SK-N-SH treated with all-trans-retinoic acid at 6 μM for 48 hours (cell line): ENCODE data around the gene SENP5.

ENCODE experiments used
- ATAC-seq: fragments of 200-7000 bp; cut with Tn5 transposase; 3 replicates; pipeline ENCODE4 v1.9.1; 2020; ENCODE audit warnings: mild to moderate bottlenecking, moderate library complexity
- ARNTL ChIP-seq: fragments of 450-650 bp; formaldehyde crosslinking; IDR thresholded peaks from 2 replicates; pipeline ENCODE4 v1.5.0; 2020; ENCODE audit warnings: low read depth, mild to moderate bottlenecking, moderate library complexity, borderline replicate concordance
- CSDC2 ChIP-seq: fragments of 250-450 bp; sonication (Bioruptor Pico); IDR thresholded peaks from 2 replicates; pipeline ENCODE4 v1.5.0; 2020; ENCODE audit warnings: mild to moderate bottlenecking, moderate library complexity
- CSRNP3 ChIP-seq: fragments of 250-450 bp; sonication (Bioruptor Pico); IDR thresholded peaks from 2 replicates; pipeline ENCODE4 v1.5.1; 2021; ENCODE audit warnings: mild to moderate bottlenecking, moderate library complexity
- ESRRG ChIP-seq: fragments of 250-450 bp; sonication (Bioruptor Pico); IDR thresholded peaks from 2 replicates; pipeline ENCODE4 v1.6.1; 2021; ENCODE audit warnings: mild to moderate bottlenecking
- GLIS3 ChIP-seq: fragments of 250-450 bp; sonication (Bioruptor Pico); IDR thresholded peaks from 2 replicates; pipeline ENCODE4 v1.5.0; 2020; ENCODE audit warnings: mild to moderate bottlenecking, moderate library complexity
- OSR1 ChIP-seq: fragments of 250-450 bp; sonication (Bioruptor Pico); IDR thresholded peaks from 2 replicates; pipeline ENCODE4 v1.8.0; 2022; ENCODE audit warnings: moderate library complexity, mild to moderate bottlenecking, inconsistent platforms
- PATZ1 ChIP-seq: fragments of 250-450 bp; sonication (Bioruptor Pico); IDR thresholded peaks from 2 replicates; pipeline ENCODE4 v1.8.0; 2020; ENCODE audit warnings: mild to moderate bottlenecking, moderate library complexity, borderline replicate concordance
- PPARA ChIP-seq: fragments of 250-450 bp; sonication (Bioruptor Pico); IDR thresholded peaks from 2 replicates; pipeline ENCODE4 v1.5.0; 2020; ENCODE audit warnings: mild to moderate bottlenecking, borderline replicate concordance
- RARB ChIP-seq: fragments of 250-450 bp; sonication (Bioruptor Pico); IDR thresholded peaks from 2 replicates; pipeline ENCODE4 v1.8.0; 2021; ENCODE audit warnings: mild to moderate bottlenecking, moderate library complexity
- SNAI2 ChIP-seq: fragments of 250-450 bp; sonication (Bioruptor Pico); IDR thresholded peaks from 2 replicates; pipeline ENCODE4 v1.5.0; 2020; ENCODE audit warnings: mild to moderate bottlenecking, moderate library complexity
- TCF4 ChIP-seq: fragments of 250-450 bp; sonication (Bioruptor Pico); IDR thresholded peaks from 2 replicates; pipeline ENCODE4 v1.8.0; 2021; ENCODE audit warnings: mild to moderate bottlenecking, moderate library complexity, borderline replicate concordance
- ZC3H10 ChIP-seq: fragments of 250-450 bp; sonication (Bioruptor Pico); IDR thresholded peaks from 2 replicates; pipeline ENCODE4 v1.5.1; 2021; ENCODE audit warnings: mild to moderate bottlenecking, moderate library complexity
- ZFP3 ChIP-seq: fragments of 250-450 bp; sonication (Bioruptor Pico); IDR thresholded peaks from 2 replicates; pipeline ENCODE4 v1.5.0; 2020; ENCODE audit warnings: mild to moderate bottlenecking, moderate library complexity
- ZFP30 ChIP-seq: fragments of 450-650 bp; formaldehyde crosslinking; IDR thresholded peaks from 2 replicates; pipeline ENCODE4 v1.5.0; 2022; ENCODE audit warnings: mild to moderate bottlenecking, moderate library complexity
- ZNF70 ChIP-seq: fragments of 450-650 bp; formaldehyde crosslinking; IDR thresholded peaks from 2 replicates; pipeline ENCODE4 v1.5.0; 2020; ENCODE audit warnings: mild to moderate bottlenecking, moderate library complexity
- ZNF8 ChIP-seq: fragments of 450-650 bp; formaldehyde crosslinking; IDR thresholded peaks from 2 replicates; pipeline ENCODE4 v1.5.0; 2020; ENCODE audit warnings: mild to moderate bottlenecking, moderate library complexity
- TF ChIP-seq, protein P1 (sequence below): fragments of 250-450 bp; sonication (Bioruptor Pico); IDR thresholded peaks from 2 replicates; pipeline ENCODE4 v1.5.1; 2020; ENCODE audit warnings: low read depth, mild to moderate bottlenecking, moderate library complexity
- TF ChIP-seq, protein P2 (sequence below): fragments of 250-450 bp; sonication (Bioruptor Pico); IDR thresholded peaks from 2 replicates; pipeline ENCODE4 v1.5.0; 2020; ENCODE audit warnings: mild to moderate bottlenecking, moderate library complexity

The SENP5 gene

DNA sequence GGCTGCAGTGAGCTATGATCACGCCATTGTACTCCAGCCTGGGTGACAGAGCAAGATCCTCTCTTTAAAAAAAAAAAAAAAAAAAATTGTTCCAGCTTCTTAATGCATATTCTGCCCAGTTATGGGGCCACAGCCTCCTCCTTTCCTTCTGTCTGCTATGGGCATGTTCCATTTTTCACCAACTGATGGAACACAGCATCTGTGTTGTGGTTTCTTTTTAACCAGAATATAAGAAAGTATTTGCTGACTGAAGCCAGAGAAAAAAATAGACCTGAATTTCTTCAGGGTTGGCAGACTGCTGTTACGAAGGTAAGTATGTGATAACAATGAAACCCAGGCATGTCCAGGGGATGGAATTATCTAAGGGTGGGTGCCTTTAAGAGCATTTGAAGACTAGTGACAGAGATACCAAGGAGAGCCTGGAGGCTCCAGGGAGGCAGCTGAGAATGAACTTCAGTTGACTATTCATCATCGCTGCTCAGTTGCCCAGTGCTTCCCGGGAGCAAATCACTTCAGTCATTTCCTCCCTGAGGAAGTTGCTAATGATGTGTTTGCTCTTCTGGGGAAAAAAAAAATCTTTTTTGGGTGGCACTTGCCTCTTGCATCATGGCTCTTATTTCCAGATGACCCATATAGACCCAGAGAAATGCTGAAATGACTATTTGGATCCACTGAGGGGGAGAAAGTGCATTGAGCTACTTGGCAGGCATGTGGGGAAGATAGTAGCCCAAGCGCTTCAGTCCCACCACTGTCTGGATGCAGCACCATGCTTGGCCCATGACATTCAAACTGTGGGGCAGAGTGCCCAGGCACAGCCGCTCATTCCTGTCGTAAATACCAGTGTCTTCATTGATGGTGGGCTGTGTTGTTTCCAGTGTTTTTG is 60.1 kb downstream of the SENP5 start:
- no peak for ATAC-seq
- TF ChIP-seq CSDC2 (CRISPR knock-in tag), result no peak
- no peak for TF ChIP-seq ARNTL (CRISPR knock-in tag)
- TF ChIP-seq GLIS3 (CRISPR knock-in tag), result no peak
- TF ChIP-seq ZFP3 (CRISPR knock-in tag), result no peak
- no peak for TF ChIP-seq CSRNP3 (CRISPR knock-in tag)
- no peak for TF ChIP-seq TCF4
- TF ChIP-seq PATZ1 (CRISPR knock-in tag), result no peak
- TF ChIP-seq ZFP30 (CRISPR knock-in tag), result no peak
- TF ChIP-seq ESRRG (CRISPR knock-in tag), result no peak
- TF ChIP-seq ZNF70 (CRISPR knock-in tag), result no peak
- TF ChIP-seq ZC3H10 (CRISPR knock-in tag), result no peak

- no peak for ATAC-seq
- TF ChIP-seq GLIS3 (CRISPR knock-in tag) (no peak), ARNTL (CRISPR knock-in tag) (no peak), TCF4 (no peak), PATZ1 (CRISPR knock-in tag) (no peak), SNAI2 (CRISPR knock-in tag) (no peak), ZNF8 (no peak), ESRRG (CRISPR knock-in tag) (no peak), ZNF70 (CRISPR knock-in tag) (no peak)
- TF ChIP-seq, protein P1, sequence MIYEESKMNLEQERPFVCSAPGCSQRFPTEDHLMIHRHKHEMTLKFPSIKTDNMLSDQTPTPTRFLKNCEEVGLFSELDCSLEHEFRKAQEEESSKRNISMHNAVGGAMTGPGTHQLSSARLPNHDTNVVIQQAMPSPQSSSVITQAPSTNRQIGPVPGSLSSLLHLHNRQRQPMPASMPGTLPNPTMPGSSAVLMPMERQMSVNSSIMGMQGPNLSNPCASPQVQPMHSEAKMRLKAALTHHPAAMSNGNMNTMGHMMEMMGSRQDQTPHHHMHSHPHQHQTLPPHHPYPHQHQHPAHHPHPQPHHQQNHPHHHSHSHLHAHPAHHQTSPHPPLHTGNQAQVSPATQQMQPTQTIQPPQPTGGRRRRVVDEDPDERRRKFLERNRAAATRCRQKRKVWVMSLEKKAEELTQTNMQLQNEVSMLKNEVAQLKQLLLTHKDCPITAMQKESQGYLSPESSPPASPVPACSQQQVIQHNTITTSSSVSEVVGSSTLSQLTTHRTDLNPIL, result no peak
- TF ChIP-seq, protein P2, sequence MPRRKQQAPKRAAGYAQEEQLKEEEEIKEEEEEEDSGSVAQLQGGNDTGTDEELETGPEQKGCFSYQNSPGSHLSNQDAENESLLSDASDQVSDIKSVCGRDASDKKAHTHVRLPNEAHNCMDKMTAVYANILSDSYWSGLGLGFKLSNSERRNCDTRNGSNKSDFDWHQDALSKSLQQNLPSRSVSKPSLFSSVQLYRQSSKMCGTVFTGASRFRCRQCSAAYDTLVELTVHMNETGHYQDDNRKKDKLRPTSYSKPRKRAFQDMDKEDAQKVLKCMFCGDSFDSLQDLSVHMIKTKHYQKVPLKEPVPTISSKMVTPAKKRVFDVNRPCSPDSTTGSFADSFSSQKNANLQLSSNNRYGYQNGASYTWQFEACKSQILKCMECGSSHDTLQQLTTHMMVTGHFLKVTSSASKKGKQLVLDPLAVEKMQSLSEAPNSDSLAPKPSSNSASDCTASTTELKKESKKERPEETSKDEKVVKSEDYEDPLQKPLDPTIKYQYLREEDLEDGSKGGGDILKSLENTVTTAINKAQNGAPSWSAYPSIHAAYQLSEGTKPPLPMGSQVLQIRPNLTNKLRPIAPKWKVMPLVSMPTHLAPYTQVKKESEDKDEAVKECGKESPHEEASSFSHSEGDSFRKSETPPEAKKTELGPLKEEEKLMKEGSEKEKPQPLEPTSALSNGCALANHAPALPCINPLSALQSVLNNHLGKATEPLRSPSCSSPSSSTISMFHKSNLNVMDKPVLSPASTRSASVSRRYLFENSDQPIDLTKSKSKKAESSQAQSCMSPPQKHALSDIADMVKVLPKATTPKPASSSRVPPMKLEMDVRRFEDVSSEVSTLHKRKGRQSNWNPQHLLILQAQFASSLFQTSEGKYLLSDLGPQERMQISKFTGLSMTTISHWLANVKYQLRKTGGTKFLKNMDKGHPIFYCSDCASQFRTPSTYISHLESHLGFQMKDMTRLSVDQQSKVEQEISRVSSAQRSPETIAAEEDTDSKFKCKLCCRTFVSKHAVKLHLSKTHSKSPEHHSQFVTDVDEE, result no peak
Measured at GRCh38 chr3:196931157-196931556, 63.4 kb downstream of the SENP5 start.

DNA sequence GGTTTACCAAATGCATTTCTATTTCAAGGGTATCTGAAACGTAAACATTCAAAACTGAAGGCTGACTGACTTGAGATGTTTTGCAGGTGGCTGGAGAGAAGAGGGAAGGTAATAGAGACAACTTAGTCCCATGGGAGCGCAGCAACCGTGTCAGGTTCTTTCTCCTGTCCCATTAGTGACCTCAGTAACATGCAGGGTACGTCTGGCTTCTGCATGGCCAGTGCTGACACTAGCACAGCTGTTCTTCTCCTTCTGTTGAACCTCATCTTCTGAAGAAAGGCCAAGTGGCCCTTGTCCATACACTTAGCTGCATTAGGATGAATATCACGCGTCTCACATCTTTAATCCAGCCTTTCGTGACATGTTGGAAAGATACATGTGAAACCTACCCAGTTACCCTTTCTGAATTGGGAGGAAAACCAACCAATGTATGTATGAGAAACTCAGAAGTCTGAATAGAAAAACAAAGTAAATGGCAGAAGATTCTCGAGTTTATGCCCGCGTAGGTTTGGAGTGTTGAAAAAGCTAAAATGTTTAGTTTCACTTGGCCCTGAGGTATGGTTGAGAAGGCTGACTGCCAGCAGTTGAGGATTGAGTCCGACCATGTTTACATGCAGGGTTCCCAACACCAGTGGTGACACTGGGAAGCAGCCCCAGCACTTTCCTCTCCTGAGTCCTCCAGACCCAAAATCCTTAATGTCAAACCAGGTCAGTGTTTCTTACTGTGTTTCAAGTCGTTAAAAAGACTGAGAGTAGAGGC is 64.3 kb downstream of the SENP5 start:
- ATAC-seq, result no peak; the same call in 2 of the 3 replicates
- TF ChIP-seq ZNF70 (CRISPR knock-in tag) (no peak), PPARA (CRISPR knock-in tag) (no peak), SNAI2 (CRISPR knock-in tag) (no peak), CSRNP3 (CRISPR knock-in tag) (no peak), ARNTL (CRISPR knock-in tag) (no peak), TCF4 (no peak), OSR1 (CRISPR knock-in tag) (no peak), GLIS3 (CRISPR knock-in tag) (no peak), ZNF8 (no peak), ESRRG (CRISPR knock-in tag) (no peak), RARB (no peak), ZFP30 (CRISPR knock-in tag) (no peak)
- TF ChIP-seq, protein P1, result no peak
- TF ChIP-seq, protein P2, result no peak
